ENCODE measurements around the gene SUFU.

GRCh38 chr10:102603946-102604345 is 100.2 kb downstream of the SUFU start:
- TF ChIP-seq CTCF (IDR thresholded peaks at IDR 0.05): no peak
- TF ChIP-seq POLR2A (IDR thresholded peaks at IDR 0.05): no peak

All from Peyer's patch (tissue), 4 donors.